GM21825 (cell line): ENCODE measurements around the gene CCL23.
"Not testable (repeated sequence)": the region's sequence is repeated elsewhere in the genome, so short reads cannot be mapped to it uniquely, and the experiment has no call there.

Source experiments
- ATAC-seq: cut with Tn5 transposase; IDR thresholded peaks from one replicate; pipeline ENCODE4 v1.9.1; 2021; ENCODE audit warnings: mild to moderate bottlenecking, moderate library complexity; ENCODE audit not compliant: unreplicated experiment

CCL23 gene

DNA sequence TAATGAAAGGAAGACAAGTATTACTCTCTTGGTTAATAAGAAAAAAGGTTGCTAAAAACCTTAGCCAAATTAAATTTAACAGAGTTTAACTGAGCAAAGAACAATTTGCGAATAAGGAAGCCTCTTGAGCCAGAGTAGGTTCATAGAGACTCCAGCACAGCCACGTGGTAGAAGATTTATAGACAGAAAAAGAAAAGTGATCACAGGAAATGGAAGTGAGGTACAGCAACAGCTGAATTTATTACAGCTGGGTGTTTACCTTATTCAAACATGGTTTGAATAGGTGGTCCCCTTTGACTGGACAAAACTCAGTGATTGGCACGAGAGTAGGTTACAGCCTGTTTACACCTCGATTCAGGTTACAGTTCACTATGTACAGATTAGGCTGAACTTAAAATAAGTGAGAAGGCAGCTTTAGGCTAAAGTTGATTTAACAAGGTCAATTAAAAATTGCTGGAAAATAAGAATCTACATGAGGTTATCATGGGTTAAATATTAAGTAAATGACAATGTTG is 13.1 kb downstream of the CCL23 start:
- no peak for ATAC-seq

DNA sequence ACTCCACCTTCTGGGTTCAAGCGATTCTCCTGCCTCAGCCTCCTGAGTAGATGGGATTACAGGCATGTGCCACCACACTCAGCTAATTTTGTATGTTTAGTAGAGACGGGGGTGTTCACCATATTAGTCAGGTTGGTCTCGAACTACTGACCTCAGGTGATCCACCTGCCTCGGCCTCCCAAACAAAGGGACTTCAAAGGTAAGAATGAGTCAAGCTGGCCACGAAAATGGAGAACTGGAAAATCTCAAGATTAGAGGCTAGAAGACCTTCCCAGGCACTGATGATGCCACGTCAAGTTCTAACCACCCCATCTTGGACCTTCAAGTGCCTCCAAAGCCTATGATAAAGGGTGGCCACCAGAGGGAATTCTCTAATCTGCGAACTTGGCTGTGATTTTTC is 15.1 kb downstream of the CCL23 start:
- no peak for ATAC-seq

DNA sequence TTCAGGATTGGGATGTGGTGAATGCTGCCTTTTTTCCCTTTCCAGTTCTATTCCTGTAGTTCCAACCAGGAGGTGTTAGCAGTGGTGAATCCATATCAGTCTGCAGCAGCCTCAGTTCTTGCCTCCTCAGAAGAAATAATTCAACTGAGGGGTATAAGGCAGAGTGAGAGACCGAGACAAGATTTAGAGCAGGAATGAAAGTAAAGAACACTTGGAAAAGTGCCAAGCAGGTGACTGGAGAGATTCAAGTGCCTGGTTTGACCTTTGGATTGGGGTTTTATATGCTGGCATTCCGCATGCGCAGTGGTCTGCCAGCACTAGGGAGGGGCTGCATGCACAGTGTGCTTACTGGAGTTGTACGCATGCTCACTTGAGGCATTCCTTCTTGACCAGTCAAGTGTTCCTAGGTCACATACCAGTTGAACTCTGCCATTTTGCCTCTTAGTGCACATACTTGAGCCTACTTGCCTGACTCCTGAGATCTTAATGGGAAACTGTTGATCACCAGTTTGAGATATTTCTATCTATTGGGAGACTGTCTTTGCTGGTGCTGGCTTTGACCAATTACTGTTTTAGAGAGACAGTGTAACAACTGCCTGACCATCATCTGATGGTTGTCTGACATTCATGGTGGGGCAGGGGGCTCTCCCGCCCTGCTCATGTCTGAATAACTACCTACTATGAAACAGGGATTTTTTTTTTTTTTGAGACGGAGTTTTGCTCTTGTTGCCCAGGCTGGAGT is 15.7 kb downstream of the CCL23 start:
- no peak for ATAC-seq

DNA sequence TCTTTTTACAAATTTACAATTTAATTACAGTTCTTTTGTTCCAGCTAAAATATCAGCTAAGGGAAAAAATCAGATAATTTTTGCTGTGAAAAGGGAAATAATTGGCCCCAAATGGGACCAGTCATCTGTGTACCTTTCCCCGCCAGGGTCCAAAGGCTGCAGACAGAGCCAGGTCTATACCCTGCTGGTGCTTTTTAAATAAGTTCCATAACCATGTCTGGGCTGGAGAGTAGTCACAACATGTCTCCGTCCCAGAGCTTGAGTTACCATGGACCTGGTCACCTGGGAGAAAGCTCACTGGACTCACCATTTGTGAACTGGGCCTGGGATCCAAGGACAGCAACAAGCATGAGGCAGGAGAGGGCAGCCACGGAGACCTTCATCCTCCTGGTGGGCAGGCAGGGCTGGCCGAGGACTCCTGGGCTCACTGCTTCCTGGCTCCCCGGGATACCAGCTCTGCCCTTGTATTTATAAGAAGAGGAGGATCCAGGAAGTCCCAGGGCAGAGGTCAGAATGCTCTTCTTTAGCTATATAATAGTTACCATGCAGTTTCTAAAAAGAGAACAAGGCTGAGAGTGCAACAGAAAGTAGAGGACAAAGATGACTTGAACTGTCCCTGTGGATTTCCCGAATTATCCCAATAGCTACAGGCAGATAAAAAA is 16.5 kb downstream of the CCL23 start, which contains the start of gene CCL15:
TSS of gene CCL15 (minus strand) at position 444 of the 662 bp plus-strand sequence. CDS start at position 383, 61 bp downstream.
- no peak for ATAC-seq

DNA sequence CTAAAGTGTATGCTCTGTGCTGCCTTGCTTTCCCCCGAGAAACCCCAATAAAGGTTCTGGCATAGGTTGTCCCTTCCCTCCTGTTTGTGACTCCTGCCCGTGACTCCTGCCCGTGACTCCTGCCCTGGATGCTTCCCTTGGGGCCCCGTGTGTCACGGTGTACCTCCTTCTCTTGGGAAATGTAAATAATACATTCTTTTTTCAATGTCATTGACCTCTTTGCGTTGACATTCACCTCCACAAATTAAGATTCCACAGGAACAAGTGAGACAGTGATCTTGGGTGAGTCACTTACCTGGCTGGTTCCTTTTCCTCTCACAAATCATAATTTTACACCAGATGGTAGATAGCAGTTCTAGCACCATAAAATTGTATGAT is 17.1 kb downstream of the CCL23 start:
- no peak for ATAC-seq

DNA sequence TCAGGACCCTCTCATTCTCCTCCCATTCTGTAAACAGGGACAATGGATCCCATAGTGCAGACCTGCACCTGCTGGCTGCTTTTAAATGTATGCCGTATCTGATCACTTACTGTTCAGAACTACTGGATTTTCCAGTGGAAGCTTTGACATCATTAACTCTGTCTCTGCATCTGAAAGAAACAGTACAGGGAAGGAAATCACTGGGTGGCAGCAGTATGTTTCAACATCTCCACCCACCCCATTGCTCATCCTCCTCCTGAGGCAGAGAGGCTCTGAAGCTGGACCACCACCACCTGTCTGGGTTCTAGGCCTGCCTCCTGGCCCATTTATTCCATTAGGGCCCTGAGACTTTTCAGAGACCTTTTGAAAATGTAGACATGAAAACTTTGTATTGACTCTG is 19.0 kb downstream of the CCL23 start:
- ATAC-seq: no peak

DNA sequence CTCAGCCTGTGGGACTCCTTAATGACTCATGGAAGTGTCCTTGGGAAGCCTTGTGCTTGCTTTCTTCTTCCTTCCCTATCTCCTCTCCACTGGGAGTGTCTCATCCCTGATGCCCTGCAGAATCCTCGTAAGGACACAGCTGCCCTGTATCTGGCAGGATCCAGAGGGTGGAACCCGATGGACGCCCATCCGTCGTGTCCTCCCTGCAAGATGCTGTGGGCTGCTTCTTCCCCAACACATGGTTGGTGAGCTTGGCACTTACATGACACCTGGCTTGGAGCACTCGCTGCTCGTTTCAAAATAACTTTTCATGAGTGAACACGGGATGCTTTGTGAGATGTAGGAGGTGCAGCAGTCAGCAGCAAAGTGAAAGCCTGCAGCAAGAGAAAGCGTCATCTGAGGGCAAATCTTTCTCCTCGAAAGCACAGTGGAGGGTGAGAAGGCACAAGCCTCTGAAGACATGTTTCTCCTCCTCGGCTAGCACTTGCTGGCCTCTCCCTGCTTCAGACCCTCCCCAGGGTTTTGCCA is 19.7 kb downstream of the CCL23 start:
- no peak for ATAC-seq

DNA sequence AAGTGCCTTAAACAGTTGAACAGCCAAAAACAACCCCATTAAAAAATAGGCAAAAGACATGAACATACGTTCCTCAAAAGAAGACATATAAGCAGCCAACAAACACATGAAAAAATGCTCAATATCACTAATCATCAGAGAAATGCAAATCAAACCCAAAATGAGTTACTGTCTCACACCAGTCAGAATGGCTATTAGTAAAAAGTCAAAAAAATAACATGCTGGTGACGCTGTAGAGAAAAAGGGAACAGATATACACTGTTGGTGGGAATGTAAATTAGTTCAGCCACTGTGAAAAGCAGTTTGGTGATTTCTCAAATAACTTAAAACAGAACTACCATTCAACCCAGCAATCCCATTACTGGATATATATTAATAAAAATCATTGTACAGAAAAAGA is 22.4 kb downstream of the CCL23 start:
- ATAC-seq: not testable (repeated sequence)

DNA sequence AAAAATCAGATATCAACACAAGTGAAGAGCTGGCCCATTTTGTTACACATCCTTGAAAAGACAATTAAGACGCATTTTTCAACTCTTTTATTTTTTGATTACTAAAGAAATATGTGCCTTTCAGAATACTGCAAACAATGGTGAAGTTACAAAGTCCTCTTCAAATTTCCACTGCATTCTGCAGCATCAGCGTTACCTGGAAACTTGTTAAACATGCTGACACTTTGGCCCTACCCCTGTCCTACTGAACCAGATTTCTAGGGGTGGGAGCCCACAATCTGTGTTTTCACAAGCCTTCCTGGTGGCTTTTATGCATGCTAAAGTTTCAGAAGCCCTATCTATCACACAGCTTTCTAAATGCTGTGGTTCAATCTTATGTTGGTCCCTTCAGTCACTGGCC is 26.7 kb downstream of the CCL23 start:
- no peak for ATAC-seq

DNA sequence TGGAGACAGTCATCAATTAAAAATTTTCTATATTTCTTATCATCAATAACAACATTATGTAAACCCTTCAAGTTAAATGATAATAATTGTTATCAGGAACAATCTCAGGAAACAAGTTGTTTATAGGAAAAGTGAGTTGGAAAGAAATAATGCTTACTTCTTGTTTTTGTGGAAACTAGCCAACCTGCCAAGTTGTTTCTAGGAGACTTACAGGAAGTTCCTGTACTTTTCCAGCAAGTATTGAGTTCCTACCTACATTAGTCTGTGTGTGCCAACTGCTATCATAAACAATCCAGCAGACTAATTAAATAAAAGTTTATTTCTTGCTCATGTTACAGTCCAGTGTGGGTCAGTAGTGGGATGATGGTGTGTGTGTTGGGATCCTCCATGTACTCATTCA is 29.6 kb downstream of the CCL23 start:
- no peak for ATAC-seq

DNA sequence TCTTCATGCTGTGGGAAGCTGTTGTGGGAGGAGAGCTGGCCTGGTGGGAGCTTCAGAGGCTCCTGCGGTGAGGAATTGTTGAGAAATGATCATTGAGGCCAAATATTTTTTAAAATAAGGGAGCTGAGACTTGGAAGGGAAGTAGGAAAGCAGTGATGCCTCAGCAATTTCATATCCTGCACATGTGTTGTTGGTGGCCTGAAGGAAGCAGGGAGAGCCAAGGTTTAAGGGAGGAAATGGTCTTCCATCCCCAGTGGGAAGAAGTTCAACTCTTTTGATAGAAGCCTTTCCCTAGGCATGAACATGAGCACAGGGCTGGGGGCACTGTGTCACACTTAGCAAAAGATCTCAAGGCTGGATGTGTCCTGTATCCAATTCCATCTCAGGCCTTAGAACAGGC is 31.1 kb downstream of the CCL23 start, which contains the start of gene CCL14:
TSS of gene CCL14 (minus strand) at position 87 of the 400 bp plus-strand sequence. CDS start at position 7, 80 bp downstream.
- ATAC-seq: no peak

DNA sequence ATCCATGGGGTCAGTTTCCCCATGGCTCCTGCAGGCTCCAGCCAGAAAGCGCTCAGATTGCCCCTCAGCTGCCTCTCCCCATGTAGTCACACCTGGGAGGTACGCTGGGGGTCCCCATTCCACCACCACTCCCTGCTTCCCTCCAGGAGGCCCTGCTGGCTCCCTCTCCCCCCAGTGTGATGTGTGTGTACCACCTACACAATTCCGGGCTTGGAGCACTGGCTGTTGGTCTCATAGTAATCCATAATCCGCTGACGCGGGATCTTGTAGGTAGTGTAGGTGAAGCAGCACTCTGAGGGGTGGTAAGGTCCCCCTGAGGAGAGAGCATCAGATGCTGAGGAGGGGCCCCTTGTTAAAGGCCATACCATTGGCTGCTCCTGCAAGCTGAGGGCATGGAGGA is 33.6 kb downstream of the CCL23 start:
- ATAC-seq: no peak

DNA sequence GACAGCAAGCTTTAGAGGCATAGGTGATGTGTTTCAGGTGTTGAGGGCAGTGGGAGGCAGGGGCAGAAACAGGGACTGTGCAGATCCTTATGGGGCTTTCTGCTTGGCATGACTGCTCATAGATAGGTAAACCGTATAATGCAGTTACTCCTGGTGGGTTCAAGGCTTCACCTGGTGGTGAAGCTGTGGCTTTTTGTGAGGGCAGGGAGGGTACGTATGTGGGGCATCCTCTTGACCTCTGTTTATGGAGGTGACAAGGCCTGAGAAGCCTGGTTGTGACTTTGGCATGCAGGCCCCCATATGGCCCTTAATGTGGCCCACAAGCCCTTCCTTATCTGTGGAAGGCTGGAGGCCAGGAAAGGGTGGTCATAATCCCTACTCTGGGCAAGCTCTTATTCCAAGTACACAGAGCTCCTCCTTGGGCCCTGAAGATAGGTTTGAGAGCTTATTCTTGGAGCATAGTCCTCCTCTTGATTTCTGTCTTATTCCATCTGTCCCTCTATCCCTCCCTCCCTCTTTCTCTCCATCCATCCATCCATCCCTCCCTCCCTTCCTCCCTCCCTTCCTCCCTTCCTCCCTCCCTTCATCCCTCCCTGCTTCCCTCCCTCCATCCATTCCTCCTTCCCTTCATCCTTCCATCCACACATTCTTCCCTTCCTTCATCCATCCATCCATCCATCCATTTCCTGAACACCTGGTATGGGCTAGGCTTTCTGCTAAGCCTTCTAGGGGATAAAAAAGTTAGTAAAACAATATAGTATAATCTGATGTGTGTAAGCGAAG is 35.2 kb downstream of the CCL23 start:
- ATAC-seq: no peak

DNA sequence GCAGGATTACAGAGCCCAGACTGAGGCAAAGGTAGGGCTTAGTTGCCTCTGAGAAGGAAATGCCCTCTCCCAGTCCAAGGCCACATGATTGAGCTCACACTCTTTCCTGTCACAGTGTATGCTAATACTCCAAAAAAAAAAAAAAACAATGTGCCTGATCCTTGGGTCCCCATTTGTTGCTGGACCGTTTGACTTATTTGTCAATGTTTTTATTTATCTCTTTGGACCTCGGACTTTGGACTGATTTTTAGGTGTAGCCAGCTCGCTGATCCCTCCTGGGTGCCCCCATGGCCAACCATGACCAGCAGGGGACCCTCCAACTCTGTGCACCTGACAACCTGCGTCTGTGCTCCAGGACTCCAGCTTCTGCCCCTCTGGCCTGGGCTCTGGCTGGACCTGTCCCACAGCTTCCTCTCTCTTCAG is 35.9 kb downstream of the CCL23 start:
- ATAC-seq: no peak

DNA sequence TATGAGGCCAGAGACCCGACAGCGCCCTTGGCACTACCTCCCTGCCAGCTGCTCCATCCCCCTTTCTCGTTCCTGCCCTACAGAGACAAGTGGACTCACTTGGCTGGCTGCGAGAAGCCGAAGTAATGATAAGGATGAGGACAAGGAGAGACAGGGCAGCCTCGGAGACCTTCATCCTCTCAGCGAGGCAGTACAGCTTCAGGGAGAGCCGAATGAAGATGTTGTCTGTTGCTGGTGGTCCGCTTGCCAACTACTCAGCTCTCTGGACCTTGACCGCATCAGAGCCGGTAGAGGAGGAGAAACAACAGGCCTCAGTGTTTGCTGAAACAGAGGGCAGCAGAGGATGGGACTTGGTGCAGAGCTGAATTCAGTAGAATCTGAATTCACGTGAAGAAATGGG is 36.5 kb downstream of the CCL23 start, which contains the start of gene CCL16:
TSS of gene CCL16 (minus strand) at position 252 of the 400 bp plus-strand sequence. CDS start at position 175, 77 bp downstream.
- ATAC-seq: no peak

DNA sequence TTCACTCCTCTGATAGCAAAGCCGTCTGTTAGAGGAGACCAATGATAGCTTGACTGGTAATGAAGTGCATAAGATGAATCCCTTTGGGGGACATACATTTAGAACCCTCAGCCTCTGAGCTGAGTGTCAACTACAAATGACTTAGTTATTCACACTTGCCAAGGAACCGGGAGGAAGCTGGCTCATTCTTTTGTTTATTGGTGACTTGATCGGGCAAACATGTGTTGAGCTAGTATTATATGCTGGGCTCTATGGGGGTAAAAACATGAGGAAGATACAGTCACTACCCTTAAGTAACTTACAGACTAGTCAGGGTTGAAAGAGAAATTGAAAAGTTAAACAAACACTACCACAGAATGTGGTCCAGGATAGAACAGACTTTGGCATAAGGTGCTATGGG is 39.4 kb downstream of the CCL23 start:
- no peak for ATAC-seq

DNA sequence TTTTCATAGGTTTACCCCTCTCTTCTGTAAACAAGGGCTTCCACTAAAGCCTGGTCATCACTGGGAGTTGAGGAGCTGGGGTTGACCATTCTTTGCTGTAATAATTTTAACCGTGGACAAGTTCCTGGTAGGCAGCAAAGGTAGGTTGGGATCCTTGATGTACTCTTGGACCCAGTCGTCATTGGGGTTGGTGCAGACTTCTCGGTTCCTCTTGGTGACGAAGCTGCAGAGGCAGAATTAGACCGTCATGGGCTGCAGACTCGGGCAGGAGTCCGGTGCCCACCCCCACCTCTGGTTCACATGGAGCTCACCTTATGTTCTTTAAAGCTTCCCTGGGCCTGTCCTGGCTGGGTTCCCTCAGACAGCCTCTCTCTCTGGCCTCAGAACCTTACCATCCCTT is 40.3 kb downstream of the CCL23 start:
- no peak for ATAC-seq

DNA sequence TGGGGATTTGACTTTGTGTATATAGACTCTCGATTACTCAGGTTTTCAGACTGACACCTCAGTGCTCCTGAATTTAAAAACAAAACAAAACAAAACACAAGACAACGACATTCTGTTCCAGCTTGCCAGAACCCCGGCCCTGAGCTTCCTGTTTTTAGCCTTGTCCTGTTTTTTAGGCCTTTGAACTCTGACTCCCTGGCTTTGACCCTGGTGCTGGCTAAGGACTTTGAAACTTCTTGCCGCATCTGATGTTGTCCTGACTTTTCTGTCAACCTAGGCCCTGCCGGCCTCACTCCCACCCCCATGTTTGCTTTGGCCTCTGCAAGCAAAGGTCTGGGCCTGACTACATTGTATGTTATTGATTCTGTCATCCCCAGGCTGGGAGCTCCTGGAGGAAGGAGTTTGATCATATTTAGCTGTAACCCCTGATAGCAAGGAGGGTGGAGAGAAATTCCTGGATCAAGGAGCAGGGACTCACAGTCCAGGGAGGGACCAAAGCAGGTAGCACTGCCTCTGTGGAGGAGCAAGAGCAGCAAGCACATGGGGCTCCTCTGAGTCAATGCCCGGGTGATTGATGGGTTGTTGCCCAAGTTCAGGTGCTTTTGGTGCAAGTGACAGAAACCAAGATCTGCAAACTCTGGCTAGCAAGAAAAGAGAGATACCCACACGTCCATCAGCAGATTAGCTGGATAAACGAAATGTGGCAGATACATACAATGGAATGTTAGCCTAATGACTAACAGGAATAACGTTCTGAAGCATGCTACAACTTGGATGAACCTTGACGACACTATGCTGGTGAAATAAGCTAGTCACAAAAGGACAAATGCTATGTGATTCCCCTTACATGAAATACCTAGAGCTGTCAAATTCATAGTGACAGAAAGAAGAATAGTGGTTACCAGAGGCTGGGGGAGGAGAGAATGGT is 44.2 kb downstream of the CCL23 start:
- no peak for ATAC-seq

DNA sequence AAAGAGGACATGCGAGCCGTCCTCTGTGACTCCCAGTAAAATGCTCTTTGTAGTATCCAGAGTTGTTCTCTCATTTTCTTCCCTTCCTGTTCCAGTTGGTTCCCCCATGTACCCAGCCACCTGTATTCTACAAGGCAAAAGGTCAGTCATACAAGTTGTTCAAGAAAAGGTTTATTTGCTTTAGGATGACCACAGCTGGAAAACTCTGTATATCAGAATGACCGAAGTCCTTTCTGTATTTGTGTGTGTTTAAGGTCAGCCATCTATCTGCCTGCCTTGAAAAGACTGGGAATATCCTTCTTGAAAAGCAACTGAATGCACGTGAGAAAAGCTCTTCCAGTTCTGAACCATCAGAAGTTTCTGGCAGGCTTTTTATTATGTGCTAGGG is 44.8 kb downstream of the CCL23 start:
- ATAC-seq: no peak

DNA sequence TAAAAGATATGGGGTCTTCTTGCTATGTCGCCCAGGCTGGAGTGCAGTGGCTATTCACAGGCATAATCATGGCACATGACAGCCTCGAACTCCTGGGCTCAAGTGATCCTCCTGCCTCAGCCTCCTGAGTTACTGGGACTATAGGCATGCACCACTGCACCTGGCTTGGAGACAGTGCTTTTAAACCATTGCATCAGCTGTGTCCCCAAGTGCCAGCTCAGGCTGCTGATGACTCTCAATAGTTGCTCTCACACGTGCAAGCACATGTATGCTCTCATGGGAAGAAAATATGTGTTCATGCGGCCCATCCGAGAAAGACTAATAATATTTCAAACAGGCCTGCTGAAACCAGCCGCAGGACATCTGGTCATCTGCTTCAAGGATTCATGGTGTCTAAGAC is 45.2 kb downstream of the CCL23 start:
- ATAC-seq: no peak
